Fibroblast of skin of left quadriceps (primary cell): ENCODE data around the gene GNB1.
A peak's percentile ranks its signal among the peaks of the same experiment; 100 is the strongest.

Experiments used
- DNase-seq, 2 experiments: peaks; one replicate each; pipeline ENCODE4 v3.0.0-alpha.2; 2013; ENCODE audit warnings: low read depth in 2 of 2

GNB1 gene

DNA sequence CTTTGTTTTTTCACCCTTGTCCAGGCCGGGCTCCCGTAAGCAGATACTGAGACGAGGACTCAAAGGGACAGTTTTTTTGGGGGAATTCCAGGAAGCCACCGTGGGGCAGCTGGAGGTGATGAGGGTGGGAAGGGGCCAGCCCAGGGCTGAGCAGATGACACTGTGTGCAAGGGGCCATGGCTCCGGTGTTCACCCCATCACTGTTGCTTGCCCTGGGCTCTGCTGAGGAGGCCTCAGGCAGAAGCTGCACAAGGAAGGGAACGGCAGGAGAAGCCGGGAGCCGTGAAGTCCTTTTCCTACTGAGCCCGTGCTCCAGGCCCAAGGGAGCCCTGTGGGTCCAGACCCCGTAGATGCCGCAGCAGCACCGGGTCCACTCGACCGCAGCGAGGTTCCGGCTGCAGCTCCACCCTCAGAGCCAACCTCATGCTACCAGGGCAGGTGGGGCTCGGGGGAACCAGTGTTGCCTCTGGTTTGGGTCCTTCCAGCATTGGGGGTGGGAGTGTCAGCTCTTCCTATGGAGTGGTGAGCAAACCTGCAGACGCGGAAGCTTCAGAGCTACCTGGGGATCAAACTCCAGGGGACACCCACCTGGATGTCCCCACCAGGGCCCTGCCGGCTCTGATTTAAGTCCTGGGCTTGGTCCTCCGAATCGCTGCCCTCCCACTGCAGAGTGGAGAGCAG lies 19.9 kb upstream of the GNB1 start:
- no peak for DNase-seq

- no peak for DNase-seq
Observed at GRCh38 chr1:1910033-1910465, 19.2 kb upstream of the GNB1 start.

- DNase-seq = no peak
Observed at GRCh38 chr1:1908506-1908791, 17.6 kb upstream of the GNB1 start.

GRCh38 chr1:1907098-1907736 lies 16.3 kb upstream of the GNB1 start:
- no peak for DNase-seq

DNA sequence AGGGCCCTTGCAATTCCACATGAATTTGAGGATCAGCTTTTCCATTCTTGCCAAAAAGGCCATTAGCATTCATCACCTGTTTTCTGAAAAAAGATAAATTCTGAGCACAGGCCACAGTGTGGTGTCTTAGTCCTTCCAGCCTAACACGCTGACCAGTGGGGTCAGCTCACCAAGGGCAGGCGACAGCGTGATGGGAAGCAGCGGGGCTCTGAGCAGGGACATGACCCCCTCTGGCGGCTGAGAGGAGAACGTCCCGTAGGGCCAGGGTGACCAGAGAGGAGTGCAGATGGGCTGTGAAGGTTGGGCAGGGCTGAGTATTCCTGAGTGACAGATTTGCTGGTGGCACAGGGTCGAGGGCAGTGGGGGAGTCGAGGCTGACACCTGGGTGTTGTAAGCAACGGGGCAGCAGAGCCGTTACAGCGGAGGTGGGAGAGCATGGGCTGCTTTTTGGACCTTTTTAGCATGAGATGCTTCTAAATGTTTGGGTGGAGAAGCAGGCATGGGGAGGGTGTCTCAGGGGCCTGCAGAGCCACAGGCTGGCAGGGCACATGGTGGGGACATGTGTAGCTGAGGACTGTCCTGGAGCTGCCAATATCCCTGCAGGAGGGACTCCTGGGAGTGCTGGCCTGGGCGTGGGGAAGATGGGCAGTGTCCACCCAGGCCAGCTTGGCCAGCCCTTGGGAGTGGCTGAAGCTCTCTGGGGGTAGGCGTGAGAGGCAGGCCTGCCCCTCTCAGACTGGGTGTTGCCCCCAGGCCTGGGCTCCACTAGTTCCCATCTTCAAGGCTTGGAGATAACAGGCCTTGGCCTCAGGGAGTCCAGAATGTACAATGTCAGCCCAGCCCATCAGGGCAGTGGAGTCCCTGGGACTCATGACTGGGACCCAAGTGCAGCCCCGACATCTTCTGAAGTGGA lies 15.6 kb upstream of the GNB1 start:
- DNase-seq = peak; percentile 20 to 23

- DNase-seq = no peak
Observed at GRCh38 chr1:1903224-1903623, 12.3 kb upstream of the GNB1 start.

DNA sequence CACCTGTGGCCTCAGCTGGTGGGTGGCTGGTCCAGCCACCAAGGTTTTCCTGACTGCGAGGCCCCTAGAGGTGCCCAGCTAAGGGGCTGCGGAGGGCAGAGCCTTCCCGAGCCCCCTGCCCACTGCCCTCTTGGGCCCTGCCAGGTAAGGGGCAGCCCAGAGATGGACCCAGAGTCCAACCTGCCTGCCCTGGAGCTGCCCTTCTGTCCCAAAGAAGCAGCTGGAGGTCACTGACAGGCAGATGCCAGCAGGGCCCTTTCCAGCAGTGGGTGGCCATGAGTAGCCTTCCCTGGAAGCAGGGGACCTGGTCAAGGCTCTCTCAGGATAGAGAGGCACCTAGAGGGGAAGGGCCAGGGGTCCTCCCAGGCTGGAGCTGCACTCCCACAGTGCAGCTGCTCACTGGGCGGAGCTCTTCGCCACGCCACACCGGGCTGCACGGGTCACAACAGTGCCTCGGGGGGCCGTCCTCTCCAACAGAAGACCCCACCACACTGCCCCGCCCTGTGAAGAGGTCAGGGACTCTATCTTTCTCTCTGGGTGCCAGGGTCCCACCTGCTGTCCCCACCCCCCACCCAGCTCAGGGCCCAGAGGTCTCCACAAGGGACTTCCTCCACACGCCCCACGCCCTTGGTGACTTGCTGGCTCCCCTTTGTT lies 10.9 kb upstream of the GNB1 start:
- no peak for DNase-seq

DNA sequence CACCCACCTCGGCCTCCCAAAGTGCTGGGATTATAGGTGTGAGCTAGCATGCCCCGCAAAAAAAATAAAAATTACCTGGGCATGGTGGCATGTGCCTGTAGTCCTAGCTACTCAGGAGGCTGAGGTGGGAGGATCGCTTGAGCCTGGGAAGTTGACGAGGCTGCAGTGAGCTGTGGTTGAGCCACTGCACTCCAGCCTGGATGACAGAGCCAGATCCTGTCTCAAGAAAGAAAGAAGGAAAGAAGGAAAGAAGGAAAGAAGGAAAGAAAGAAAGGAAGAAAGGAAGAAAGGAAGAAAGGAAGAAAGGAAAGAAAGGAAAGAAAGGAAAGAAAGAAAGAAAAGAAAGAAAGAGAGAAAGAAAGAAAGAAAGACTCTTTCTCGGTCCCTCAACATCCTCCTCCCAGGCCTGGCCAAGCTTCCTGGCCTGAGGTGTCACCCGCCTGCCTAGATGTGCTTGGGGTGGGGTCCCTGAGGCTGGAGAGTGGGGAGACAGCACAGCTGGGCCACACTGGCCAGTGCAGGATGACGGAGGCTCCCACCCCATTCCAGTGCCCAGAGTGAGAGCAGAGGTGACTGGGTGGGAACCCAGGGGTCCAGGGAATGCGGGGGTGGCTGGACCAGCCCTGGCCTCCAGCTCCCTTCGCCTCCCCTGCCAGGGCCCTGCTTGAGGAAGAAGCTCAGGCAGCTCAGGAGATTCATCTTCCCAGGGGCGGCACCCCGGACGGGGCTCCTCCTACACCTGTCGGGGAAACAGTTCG lies 10.2 kb upstream of the GNB1 start:
- DNase-seq = no peak

DNA sequence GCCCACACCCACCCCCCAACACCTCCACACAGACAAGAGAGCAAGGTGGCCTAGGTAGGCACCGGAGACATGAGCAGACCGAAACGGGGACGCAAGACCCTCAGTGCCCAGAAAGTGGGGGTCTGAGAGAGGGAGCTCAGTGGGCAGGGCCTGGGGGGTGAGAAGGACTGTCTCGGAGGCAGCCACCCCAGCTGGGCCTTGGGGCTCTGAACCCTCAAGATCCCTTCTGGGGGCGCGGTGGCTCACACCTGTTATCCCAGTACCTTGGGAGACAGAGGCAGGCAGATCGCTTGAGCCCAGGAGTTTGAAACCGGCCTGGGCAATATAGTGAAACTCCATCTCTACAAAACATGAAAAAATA lies 9.1 kb upstream of the GNB1 start:
- no peak for DNase-seq

GRCh38 chr1:1899266-1899966 lies 8.5 kb upstream of the GNB1 start:
- DNase-seq = no peak

DNA sequence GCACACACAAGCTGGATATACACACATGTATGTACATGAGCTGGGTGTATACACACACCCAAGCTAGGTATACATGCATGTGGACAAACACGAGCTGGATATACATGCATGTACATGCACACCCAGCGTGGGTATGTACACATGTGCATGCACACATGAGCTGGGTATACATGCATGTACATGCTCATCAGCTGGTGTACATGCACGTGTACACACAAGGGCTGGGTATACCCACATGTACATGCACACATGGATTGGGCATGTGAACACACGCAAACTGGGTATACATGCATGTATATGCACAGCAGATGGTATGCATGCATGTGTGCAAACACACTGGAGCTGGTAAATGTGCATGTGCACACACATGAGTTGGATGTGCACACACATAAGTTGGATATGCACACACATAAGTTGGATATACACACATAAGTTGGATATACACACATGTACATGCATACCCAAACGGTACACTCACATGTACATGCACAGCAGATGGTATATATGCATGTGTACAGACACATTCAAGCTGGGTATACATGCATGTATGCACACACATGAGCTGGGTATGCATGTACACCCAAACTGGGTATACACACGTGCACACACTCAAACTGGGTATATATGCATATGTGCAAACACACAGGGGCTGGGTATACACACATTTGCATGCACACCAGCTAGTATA lies 7.5 kb upstream of the GNB1 start:
- DNase-seq = no peak

DNA sequence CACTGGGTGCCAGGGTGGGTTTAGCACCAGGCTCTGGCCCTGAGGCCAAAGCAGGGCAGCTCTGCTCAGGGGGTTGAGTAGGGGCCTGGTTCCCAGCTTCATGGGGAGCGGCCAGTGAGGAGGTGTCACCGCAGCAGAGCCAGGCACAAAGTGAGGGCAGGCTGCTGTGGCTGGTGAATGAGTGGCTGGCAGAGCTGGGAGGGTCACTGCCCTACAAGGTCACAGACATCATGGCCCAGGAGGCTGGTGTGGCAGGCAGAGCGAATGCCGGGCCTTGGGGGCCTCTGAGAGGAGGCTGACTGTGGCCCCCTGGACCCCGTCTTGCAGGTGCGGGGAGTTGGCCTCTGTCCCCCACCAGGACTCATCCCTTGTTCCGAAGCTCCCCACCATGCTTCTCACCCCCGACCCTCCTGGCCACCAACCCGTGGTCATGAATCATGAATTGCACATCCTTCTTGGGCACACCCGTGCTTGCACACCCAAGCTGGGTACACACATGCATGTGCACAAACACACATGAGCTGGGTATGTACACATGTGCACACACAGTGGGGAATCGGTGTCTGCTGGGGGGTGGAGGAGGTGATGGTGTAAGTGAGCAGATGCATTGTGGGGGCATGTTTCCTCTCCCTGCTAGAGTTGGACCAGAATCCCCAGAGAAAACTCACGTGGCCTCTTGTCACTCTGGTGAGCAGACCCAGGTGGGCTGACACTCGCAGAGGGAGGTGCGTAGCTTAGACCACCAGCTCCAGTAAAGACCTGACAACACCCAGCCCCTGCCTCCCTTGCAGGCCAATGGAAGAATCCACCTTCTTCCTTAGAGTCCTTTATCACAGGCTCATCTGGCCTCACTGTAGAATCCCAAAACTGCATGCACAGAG lies 4.8 kb upstream of the GNB1 start:
- DNase-seq = no peak

DNA sequence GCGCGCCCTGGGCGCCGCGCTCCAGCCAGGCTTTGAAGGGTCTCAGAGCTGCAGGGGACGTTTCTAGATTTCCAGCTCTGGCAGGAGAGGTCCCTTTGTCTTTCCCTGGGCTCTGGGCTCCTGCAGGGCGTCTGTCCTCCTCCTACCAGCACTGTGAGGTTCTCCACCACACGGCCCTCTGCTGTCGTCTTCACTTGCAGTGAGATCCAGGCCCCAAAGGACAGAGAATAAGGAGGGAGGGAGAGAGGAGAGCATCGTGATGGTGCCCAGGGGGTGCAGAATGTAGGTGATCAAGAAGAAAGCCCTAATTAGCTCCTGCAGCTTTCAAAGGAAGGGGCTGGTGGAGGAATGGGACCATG lies 4.2 kb upstream of the GNB1 start:
- DNase-seq = no peak

GRCh38 chr1:1894354-1895059 lies 3.6 kb upstream of the GNB1 start:
- DNase-seq = no peak

GRCh38 chr1:1893997-1894353 lies 3.1 kb upstream of the GNB1 start:
- no peak for DNase-seq

DNA sequence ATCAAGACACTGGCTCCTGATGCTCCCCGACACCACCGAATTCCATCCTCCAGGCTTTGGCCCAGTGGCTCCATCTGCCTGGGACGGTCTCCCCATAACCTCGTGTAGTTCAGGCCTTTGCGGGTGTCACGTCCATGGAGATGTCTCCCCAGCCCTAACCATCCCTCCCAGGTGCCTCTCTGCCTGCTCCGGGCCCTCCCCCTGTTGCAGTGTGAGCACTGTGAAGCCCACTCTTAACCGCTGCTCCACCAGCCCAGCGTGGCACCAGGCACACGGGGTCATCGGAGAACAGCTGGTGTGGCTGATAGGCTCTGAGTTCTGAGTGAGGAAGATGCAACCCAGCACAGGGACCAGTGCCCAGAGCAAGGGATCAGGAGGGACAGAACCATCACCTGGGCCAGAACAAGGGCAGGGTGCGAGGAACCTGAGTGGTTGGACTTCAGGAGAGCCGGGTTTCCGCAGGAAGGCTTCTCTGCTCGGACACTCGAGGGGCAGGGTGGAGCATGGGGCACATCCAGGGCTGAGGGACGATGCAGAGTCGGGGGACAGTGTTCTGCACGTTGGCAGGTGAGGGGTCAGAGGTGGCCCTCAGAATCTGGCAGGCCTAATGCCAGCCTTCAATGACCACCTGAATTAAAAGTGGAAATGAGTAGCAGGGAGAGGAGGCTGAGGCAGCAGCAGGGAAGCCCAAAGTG lies 2.6 kb upstream of the GNB1 start:
- DNase-seq = no peak

DNA sequence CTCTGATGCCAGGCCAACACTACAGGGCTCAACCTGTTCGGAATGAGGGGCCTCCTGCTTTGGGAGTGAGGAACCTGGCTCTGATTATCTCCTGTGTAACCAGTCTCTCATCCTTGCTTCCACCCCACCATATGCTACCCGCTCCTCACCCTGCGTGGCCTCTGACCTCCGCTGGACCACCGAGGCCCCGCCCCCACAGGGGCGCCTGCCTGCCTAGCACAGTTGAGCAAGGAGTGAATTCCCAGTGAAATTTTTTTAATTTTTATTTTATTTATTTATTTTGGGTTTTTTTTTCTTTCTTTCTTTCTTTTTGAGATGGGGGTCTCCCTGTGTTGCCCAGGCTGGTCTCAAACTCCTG lies 1.9 kb upstream of the GNB1 start:
- no peak for DNase-seq

GRCh38 chr1:1892079-1892762 lies 1.3 kb upstream of the GNB1 start:
- no peak for DNase-seq
